ENCODE results near the gene LRRC4B. TPM values are rescaled to one million over a fixed set of nuclear protein-coding genes. Genes with fewer than 3 reads are reported as not detected.

LRRC4B gene
- total RNA-seq, 1 experiment from 2014 or later = not detected

DNA sequence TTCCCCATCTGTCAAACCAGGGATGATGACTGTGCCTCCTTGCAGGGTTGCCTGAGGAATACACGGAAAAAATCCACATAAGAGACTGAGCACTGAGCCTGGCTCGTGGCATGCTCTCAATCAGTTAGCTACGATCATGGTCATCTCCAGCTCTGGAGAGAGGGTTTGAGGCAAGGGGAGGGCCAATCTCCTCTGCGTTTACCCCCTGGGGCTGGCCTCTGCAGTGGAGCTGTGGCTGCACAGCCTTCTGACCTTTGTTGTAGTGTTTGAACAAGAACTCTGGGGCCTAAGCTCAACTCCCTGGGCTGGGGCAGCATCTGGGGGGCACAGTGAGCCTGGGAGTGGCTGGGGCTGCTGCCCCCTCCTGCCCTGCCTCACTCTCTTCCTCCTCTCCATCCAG, 5.9 kb downstream of the LRRC4B start:
- Mint-ChIP-seq H3K36me3 (ENCODE audit: insufficient read depth, unreplicated experiment) (peaks cover 6% of the 10 kb centered on the region), H3K9me3 (ENCODE audit: low read depth, unreplicated experiment) (no peaks in the 10 kb centered on the region), H3K4me3 (ENCODE audit: low read depth, unreplicated experiment) (no peak overlapping the region), H3K4me1 (ENCODE audit: low read depth, unreplicated experiment) (no peaks in the 10 kb centered on the region), H3K27ac (ENCODE audit: unreplicated experiment) (no peak overlapping the region), H3K27me3 (ENCODE audit: unreplicated experiment) (peaks cover 84% of the 10 kb centered on the region)
- intact Hi-C loops (cut with micrococcal nuclease; ENCODE audit: unreplicated experiment) = no loop called here
- no TSS peak for BruUV-seq (replicated peaks)
- CTCF ChIA-PET = interaction anchor here (0.6 to 0.8 kb wide), 2 partner anchors 303 to 412 kb away, joined by 4 read pairs; no protein-coding TSS in a partner anchor
- TF ChIP-seq, protein P1, sequence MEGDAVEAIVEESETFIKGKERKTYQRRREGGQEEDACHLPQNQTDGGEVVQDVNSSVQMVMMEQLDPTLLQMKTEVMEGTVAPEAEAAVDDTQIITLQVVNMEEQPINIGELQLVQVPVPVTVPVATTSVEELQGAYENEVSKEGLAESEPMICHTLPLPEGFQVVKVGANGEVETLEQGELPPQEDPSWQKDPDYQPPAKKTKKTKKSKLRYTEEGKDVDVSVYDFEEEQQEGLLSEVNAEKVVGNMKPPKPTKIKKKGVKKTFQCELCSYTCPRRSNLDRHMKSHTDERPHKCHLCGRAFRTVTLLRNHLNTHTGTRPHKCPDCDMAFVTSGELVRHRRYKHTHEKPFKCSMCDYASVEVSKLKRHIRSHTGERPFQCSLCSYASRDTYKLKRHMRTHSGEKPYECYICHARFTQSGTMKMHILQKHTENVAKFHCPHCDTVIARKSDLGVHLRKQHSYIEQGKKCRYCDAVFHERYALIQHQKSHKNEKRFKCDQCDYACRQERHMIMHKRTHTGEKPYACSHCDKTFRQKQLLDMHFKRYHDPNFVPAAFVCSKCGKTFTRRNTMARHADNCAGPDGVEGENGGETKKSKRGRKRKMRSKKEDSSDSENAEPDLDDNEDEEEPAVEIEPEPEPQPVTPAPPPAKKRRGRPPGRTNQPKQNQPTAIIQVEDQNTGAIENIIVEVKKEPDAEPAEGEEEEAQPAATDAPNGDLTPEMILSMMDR (IDR thresholded peaks at IDR 0.05; ENCODE audit: unreplicated experiment) = no peak
- DNase-seq = no peak

DNA sequence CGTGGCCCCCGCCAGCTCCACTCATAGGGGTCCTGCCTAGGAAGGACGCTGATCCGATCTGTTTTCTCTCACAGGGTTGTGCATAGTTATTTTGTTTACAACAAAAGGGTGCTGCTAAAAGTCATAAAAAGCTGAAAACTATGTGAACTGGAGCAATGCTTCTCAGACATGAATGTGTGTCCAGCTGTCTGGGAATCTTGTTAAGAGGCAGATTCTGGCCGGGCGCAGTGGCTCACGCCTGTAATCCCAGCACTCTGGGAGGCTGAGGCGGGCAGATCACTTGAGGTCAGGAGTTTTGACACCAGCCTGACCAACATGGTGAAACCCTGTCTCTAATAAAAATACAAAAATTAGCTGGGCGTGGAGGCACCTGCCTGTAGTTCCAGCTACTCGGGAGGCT, 8.6 kb downstream of the LRRC4B start:
- no peak for DNase-seq
- H3K27me3 Mint-ChIP-seq (ENCODE audit: unreplicated experiment) = peaks cover 84% of the 10 kb centered on the region
- no peaks in the 10 kb centered on the region for H3K9me3 Mint-ChIP-seq (ENCODE audit: low read depth, unreplicated experiment)
- H3K4me3 Mint-ChIP-seq (ENCODE audit: low read depth, unreplicated experiment) = no peak overlapping the region
- H3K27ac Mint-ChIP-seq (ENCODE audit: unreplicated experiment) = no peak overlapping the region
- BruUV-seq (replicated peaks) = no TSS peak
- H3K4me1 Mint-ChIP-seq (ENCODE audit: low read depth, unreplicated experiment) = peaks cover 8% of the 10 kb centered on the region
- intact Hi-C loops (cut with micrococcal nuclease; ENCODE audit: unreplicated experiment) = no loop called here
- TF ChIP-seq, protein P1 (IDR thresholded peaks at IDR 0.05; ENCODE audit: unreplicated experiment) = no peak
- CTCF ChIA-PET = interaction anchor here (1.1 kb wide), 1 partner anchor 22 kb away, joined by 4 read pairs; no protein-coding TSS in a partner anchor
- peaks cover 12% of the 10 kb centered on the region for H3K36me3 Mint-ChIP-seq (ENCODE audit: insufficient read depth, unreplicated experiment)

DNA sequence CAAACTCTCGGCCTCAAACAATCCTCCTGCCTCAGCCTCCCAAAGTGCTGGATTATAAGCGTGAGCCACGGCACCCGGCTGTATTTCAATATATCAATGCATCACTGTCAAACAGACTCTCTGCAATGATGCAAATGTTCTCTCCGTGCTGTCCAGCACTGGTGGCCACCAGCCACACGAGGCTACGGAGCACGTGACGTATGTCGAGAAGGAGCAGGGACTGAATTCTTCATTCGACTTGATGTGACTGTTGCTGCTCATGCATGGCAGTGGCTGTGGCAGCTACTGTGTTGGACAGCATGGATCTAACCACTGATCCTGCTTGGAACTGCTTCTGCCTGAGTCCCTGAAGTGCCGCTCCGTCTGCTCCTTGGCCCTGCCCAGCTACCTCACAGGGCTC, 9.8 kb downstream of the LRRC4B start:
- H3K27ac Mint-ChIP-seq (ENCODE audit: unreplicated experiment) = no peak overlapping the region
- H3K36me3 Mint-ChIP-seq (ENCODE audit: insufficient read depth, unreplicated experiment) = peaks cover 12% of the 10 kb centered on the region
- TF ChIP-seq, protein P1 (IDR thresholded peaks at IDR 0.05; ENCODE audit: unreplicated experiment) = no peak
- H3K4me3 Mint-ChIP-seq (ENCODE audit: low read depth, unreplicated experiment) = no peak overlapping the region
- peaks cover 84% of the 10 kb centered on the region for H3K27me3 Mint-ChIP-seq (ENCODE audit: unreplicated experiment)
- intact Hi-C loops (cut with micrococcal nuclease; ENCODE audit: unreplicated experiment) = no loop called here
- CTCF ChIA-PET = interaction anchor here (0.6 to 1.1 kb wide), 2 partner anchors 11 to 741 kb away, joined by 4 read pairs; no protein-coding TSS in a partner anchor
- H3K4me1 Mint-ChIP-seq (ENCODE audit: low read depth, unreplicated experiment) = peaks cover 8% of the 10 kb centered on the region
- no peak for DNase-seq
- no peaks in the 10 kb centered on the region for H3K9me3 Mint-ChIP-seq (ENCODE audit: low read depth, unreplicated experiment)
- BruUV-seq (replicated peaks) = no TSS peak

DNA sequence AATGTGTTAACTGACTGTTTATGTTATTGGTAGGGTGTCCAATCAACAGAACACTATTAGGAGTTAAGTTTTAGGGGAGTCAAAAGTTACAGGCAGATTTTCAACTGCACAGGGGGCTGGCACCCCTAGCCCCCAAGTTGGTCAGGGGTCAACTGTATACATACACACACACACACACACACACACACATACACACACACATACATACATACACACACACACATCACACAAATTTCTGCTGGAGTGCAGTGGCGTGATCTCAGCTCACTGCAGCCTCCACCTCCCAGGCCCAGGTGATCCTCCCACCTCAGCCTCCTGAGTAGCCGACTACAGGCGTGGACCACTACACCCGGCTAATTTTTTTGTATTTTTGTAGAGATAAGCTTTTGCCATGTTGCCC, 10.2 kb downstream of the LRRC4B start:
- intact Hi-C loops (cut with micrococcal nuclease; ENCODE audit: unreplicated experiment) = no loop called here
- TF ChIP-seq, protein P1 (IDR thresholded peaks at IDR 0.05; ENCODE audit: unreplicated experiment) = no peak
- Mint-ChIP-seq H3K27me3 (ENCODE audit: unreplicated experiment) (peaks cover 84% of the 10 kb centered on the region), H3K9me3 (ENCODE audit: low read depth, unreplicated experiment) (no peaks in the 10 kb centered on the region), H3K4me1 (ENCODE audit: low read depth, unreplicated experiment) (peaks cover 8% of the 10 kb centered on the region), H3K27ac (ENCODE audit: unreplicated experiment) (no peak overlapping the region), H3K4me3 (ENCODE audit: low read depth, unreplicated experiment) (no peak overlapping the region), H3K36me3 (ENCODE audit: insufficient read depth, unreplicated experiment) (peaks cover 12% of the 10 kb centered on the region)
- BruUV-seq (replicated peaks) = no TSS peak
- DNase-seq = no peak
- CTCF ChIA-PET = interaction anchor here (0.6 to 1.1 kb wide), 2 partner anchors 11 to 740 kb away, joined by 4 read pairs; no protein-coding TSS in a partner anchor

All from Calu3 (cell line).